Measurements from ENCODE around the gene AHCYL2.

DNA sequence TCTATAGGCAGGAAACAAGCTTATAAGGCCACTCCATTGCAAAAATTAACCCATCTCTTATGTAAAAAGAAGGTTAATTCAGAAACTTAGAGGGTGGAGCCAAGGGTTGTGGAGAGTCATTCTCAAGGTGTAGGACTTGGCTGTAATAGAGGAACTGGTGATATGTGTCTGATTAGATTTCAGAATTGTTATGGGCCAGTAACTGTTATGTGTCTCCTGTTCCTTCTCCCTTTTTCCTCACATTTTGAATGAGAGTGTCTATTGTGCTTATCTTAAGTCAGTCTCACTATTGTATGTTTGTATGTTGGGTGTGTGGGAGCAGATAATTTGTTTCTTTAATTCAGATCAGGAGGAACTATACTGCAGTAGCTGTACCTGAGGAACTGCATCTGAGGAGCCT, 49.1 kb downstream of the AHCYL2 start:
- TF ChIP-seq EZH2 (IDR thresholded peaks at IDR 0.05) (no peak), POLR2AphosphoS5 (IDR thresholded peaks at IDR 0.05; ENCODE audit: borderline replicate concordance, low read depth, low read length) (no peak)

Measured in SK-N-MC (cell line).